ENCODE data around the gene FAAH.

The FAAH gene

GRCh38 chr1:46410156-46411009 lies 16.3 kb downstream of the FAAH start:
- 93% methylated on average over 13 of the region's 17 CpGs for WGBS (ENCODE audit: insufficient coverage)
- Histone ChIP-seq H3K4me1 (ENCODE audit: control extremely low read depth in 1 of 4, control insufficient read depth in 4 of 4, insufficient read depth in 4 of 4, low read length in 3 of 4) (peaks cover 0 to 3% (median 0%) of the 10 kb centered on the region in 4 experiments), H3K4me3 (ENCODE audit: control insufficient read depth in 1 of 7, extremely low read depth in 1 of 7, insufficient read depth in 4 of 7, low read depth in 2 of 7, low read length in 6 of 7) (no peak overlapping the region), H3K27ac (ENCODE audit: insufficient read depth in 1 of 2, low read depth in 1 of 2, low read length in 2 of 2, poor library complexity in 1 of 2, severe bottlenecking in 2 of 2) (no peak overlapping the region), H3K27me3 (replicated peaks in 2 of 5; ENCODE audit: control insufficient read depth in 4 of 5, insufficient read depth in 5 of 5, low read length in 4 of 5) (no peaks in the 10 kb centered on the region), H3K36me3 (ENCODE audit: control insufficient read depth in 4 of 4, insufficient read depth in 4 of 4, low read length in 3 of 4) (peaks cover 0 to 11% (median 3%) of the 10 kb centered on the region in 4 experiments), H3K9me3 (ENCODE audit: control extremely low read depth in 1 of 5, control insufficient read depth in 4 of 5, insufficient read depth in 2 of 5, low read depth in 1 of 5, low read length in 4 of 5) (no peaks in the 10 kb centered on the region)
- POLR2A ChIA-PET = no interaction called here
- CTCF ChIA-PET = interaction anchor here (0.9 to 2.4 kb wide), 9 partner anchors 8 to 118 kb away, joined by 3 to 9 read pairs (median 4); no protein-coding TSS in a partner anchor
- DNase-seq = no peak

- Histone ChIP-seq H3K4me1 (ENCODE audit: control extremely low read depth in 1 of 4, control insufficient read depth in 4 of 4, insufficient read depth in 4 of 4, low read length in 3 of 4) (peaks cover 0 to 3% (median 0%) of the 10 kb centered on the region in 4 experiments), H3K4me3 (ENCODE audit: control insufficient read depth in 1 of 7, extremely low read depth in 1 of 7, insufficient read depth in 4 of 7, low read depth in 2 of 7, low read length in 6 of 7) (no peak overlapping the region), H3K9me3 (ENCODE audit: control extremely low read depth in 1 of 5, control insufficient read depth in 4 of 5, insufficient read depth in 2 of 5, low read depth in 1 of 5, low read length in 4 of 5) (no peaks in the 10 kb centered on the region), H3K27ac (ENCODE audit: insufficient read depth in 1 of 2, low read depth in 1 of 2, low read length in 2 of 2, poor library complexity in 1 of 2, severe bottlenecking in 2 of 2) (no peak overlapping the region), H3K36me3 (ENCODE audit: control insufficient read depth in 4 of 4, insufficient read depth in 4 of 4, low read length in 3 of 4) (peaks cover 0 to 11% (median 2%) of the 10 kb centered on the region in 4 experiments), H3K27me3 (replicated peaks in 2 of 5; ENCODE audit: control insufficient read depth in 4 of 5, insufficient read depth in 5 of 5, low read length in 4 of 5) (no peaks in the 10 kb centered on the region)
- DNase-seq = no peak
- ChIA-PET CTCF (interaction anchor here (0.7 to 1.6 kb wide), 6 partner anchors 9 to 118 kb away, joined by 3 to 8 read pairs (median 3); no protein-coding TSS in a partner anchor), POLR2A (no interaction called here)
- 95% methylated on average over 7 of the region's 7 CpGs for WGBS (ENCODE audit: insufficient coverage)
Measured at GRCh38 chr1:46411010-46411405, 16.9 kb downstream of the FAAH start.

- CTCF ChIA-PET = interaction anchor here (0.7 to 1.6 kb wide), 6 partner anchors 9 to 119 kb away, joined by 3 to 8 read pairs (median 3); no protein-coding TSS in a partner anchor
Measured at GRCh38 chr1:46411601-46412341, 17.7 kb downstream of the FAAH start.

GRCh38 chr1:46412893-46413595 lies 18.9 kb downstream of the FAAH start:
- no peak overlapping the region for H3K4me3 ChIP-seq (ENCODE audit: control insufficient read depth in 1 of 7, extremely low read depth in 1 of 7, insufficient read depth in 4 of 7, low read depth in 2 of 7, low read length in 6 of 7)
- ChIA-PET CTCF (interaction anchor here (1.0 to 2.4 kb wide), 5 partner anchors 10 to 118 kb away, joined by 3 to 11 read pairs (median 3); no protein-coding TSS in a partner anchor), POLR2A (interaction anchor here (0.6 kb wide), 1 partner anchor 11 kb away, joined by 3 read pairs; no protein-coding TSS in a partner anchor)
- H3K36me3 ChIP-seq (ENCODE audit: control insufficient read depth in 4 of 4, insufficient read depth in 4 of 4, low read length in 3 of 4) = peaks cover 0 to 8% (median 1%) of the 10 kb centered on the region in 4 experiments
- no peak for DNase-seq
- H3K27ac ChIP-seq (ENCODE audit: insufficient read depth in 1 of 2, low read depth in 1 of 2, low read length in 2 of 2, poor library complexity in 1 of 2, severe bottlenecking in 2 of 2) = no peak overlapping the region
- H3K27me3 ChIP-seq (replicated peaks in 2 of 5; ENCODE audit: control insufficient read depth in 4 of 5, insufficient read depth in 5 of 5, low read length in 4 of 5) = peaks cover 0 to 2% (median 0%) of the 10 kb centered on the region in 5 experiments
- H3K9me3 ChIP-seq (ENCODE audit: control extremely low read depth in 1 of 5, control insufficient read depth in 4 of 5, insufficient read depth in 2 of 5, low read depth in 1 of 5, low read length in 4 of 5) = no peaks in the 10 kb centered on the region
- 94% methylated on average over 13 of the region's 13 CpGs for whole genome bisulfite sequencing (ENCODE audit: insufficient coverage)
- no peaks in the 10 kb centered on the region for H3K4me1 ChIP-seq (ENCODE audit: control extremely low read depth in 1 of 4, control insufficient read depth in 4 of 4, insufficient read depth in 4 of 4, low read length in 3 of 4)

More at GRCh38 chr1:46411601-46412341, 17.7 kb downstream of the FAAH start:
- POLR2A ChIA-PET = no interaction called here
- Histone ChIP-seq H3K4me1 (ENCODE audit: control extremely low read depth in 1 of 4, control insufficient read depth in 4 of 4, insufficient read depth in 4 of 4, low read length in 3 of 4) (peaks cover 0 to 3% (median 0%) of the 10 kb centered on the region in 4 experiments), H3K27me3 (replicated peaks in 2 of 5; ENCODE audit: control insufficient read depth in 4 of 5, insufficient read depth in 5 of 5, low read length in 4 of 5) (no peaks in the 10 kb centered on the region), H3K9me3 (ENCODE audit: control extremely low read depth in 1 of 5, control insufficient read depth in 4 of 5, insufficient read depth in 2 of 5, low read depth in 1 of 5, low read length in 4 of 5) (no peaks in the 10 kb centered on the region), H3K4me3 (ENCODE audit: control insufficient read depth in 1 of 7, extremely low read depth in 1 of 7, insufficient read depth in 4 of 7, low read depth in 2 of 7, low read length in 6 of 7) (no peak overlapping the region), H3K36me3 (ENCODE audit: control insufficient read depth in 4 of 4, insufficient read depth in 4 of 4, low read length in 3 of 4) (peaks cover 0 to 11% (median 2%) of the 10 kb centered on the region in 4 experiments), H3K27ac (ENCODE audit: insufficient read depth in 1 of 2, low read depth in 1 of 2, low read length in 2 of 2, poor library complexity in 1 of 2, severe bottlenecking in 2 of 2) (no peak overlapping the region)
- DNase-seq = no peak
- 99% methylated on average over 12 of the region's 16 CpGs for WGBS (ENCODE audit: insufficient coverage)

- Histone ChIP-seq H3K27me3 (replicated peaks in 2 of 5; ENCODE audit: control insufficient read depth in 4 of 5, insufficient read depth in 5 of 5, low read length in 4 of 5) (peaks cover 0 to 2% (median 0%) of the 10 kb centered on the region in 5 experiments), H3K9me3 (ENCODE audit: control extremely low read depth in 1 of 5, control insufficient read depth in 4 of 5, insufficient read depth in 2 of 5, low read depth in 1 of 5, low read length in 4 of 5) (no peaks in the 10 kb centered on the region), H3K27ac (ENCODE audit: insufficient read depth in 1 of 2, low read depth in 1 of 2, low read length in 2 of 2, poor library complexity in 1 of 2, severe bottlenecking in 2 of 2) (no peak overlapping the region), H3K4me1 (ENCODE audit: control extremely low read depth in 1 of 4, control insufficient read depth in 4 of 4, insufficient read depth in 4 of 4, low read length in 3 of 4) (no peaks in the 10 kb centered on the region), H3K4me3 (ENCODE audit: control insufficient read depth in 1 of 7, extremely low read depth in 1 of 7, insufficient read depth in 4 of 7, low read depth in 2 of 7, low read length in 6 of 7) (no peak overlapping the region), H3K36me3 (ENCODE audit: control insufficient read depth in 4 of 4, insufficient read depth in 4 of 4, low read length in 3 of 4) (peaks cover 0 to 7% (median 1%) of the 10 kb centered on the region in 4 experiments)
- peak; percentile 33 to 67 (median 58) for DNase-seq
- POLR2A ChIA-PET = interaction anchor here (0.6 kb wide), 1 partner anchor 12 kb away, joined by 3 read pairs; no protein-coding TSS in a partner anchor
- CTCF ChIA-PET = interaction anchor here (0.8 to 2.4 kb wide), 5 partner anchors 8 to 114 kb away, joined by 3 to 11 read pairs (median 4); no protein-coding TSS in a partner anchor
- 63% methylated on average over 7 of the region's 7 CpGs for WGBS (ENCODE audit: insufficient coverage)
Measured at GRCh38 chr1:46413596-46413985, 19.5 kb downstream of the FAAH start.

GRCh38 chr1:46415514-46415913 lies 21.4 kb downstream of the FAAH start:
- CTCF ChIA-PET = interaction anchor here (1.2 to 1.6 kb wide), 3 partner anchors 8 to 30 kb away, joined by 3 to 4 read pairs (median 3); no protein-coding TSS in a partner anchor
- Histone ChIP-seq H3K9me3 (ENCODE audit: control extremely low read depth in 1 of 5, control insufficient read depth in 4 of 5, insufficient read depth in 2 of 5, low read depth in 1 of 5, low read length in 4 of 5) (no peaks in the 10 kb centered on the region), H3K4me1 (ENCODE audit: control extremely low read depth in 1 of 4, control insufficient read depth in 4 of 4, insufficient read depth in 4 of 4, low read length in 3 of 4) (no peaks in the 10 kb centered on the region), H3K36me3 (ENCODE audit: control insufficient read depth in 4 of 4, insufficient read depth in 4 of 4, low read length in 3 of 4) (peaks cover 0 to 5% (median 1%) of the 10 kb centered on the region in 4 experiments), H3K4me3 (ENCODE audit: control insufficient read depth in 1 of 7, extremely low read depth in 1 of 7, insufficient read depth in 4 of 7, low read depth in 2 of 7, low read length in 6 of 7) (no peak overlapping the region), H3K27me3 (replicated peaks in 2 of 5; ENCODE audit: control insufficient read depth in 4 of 5, insufficient read depth in 5 of 5, low read length in 4 of 5) (peaks cover 0 to 2% (median 0%) of the 10 kb centered on the region in 5 experiments), H3K27ac (ENCODE audit: insufficient read depth in 1 of 2, low read depth in 1 of 2, low read length in 2 of 2, poor library complexity in 1 of 2, severe bottlenecking in 2 of 2) (no peak overlapping the region)
- no peak for DNase-seq
- POLR2A ChIA-PET = no interaction called here
- WGBS (ENCODE audit: insufficient coverage) = 69% methylated on average over 4 of the region's 4 CpGs
